ENCODE data around the gene EDA. TPM values are rescaled to one million over a fixed set of nuclear protein-coding genes. Genes with fewer than 3 reads are reported as not detected.

EDA gene
- total RNA-seq, 2 donors from 2014 or later: 2.0 to 6.1 TPM

GRCh38 chrX:70009970-70010369 is 394.1 kb downstream of the EDA start:
- H3K4me1 ChIP-seq (ENCODE audit: control insufficient read depth in 1 of 2, low read depth in 2 of 2): no peaks in the 10 kb centered on the region
- no peak overlapping the region for H3K27ac ChIP-seq
- H3K4me3 ChIP-seq: no peak overlapping the region
- no peaks in the 10 kb centered on the region for H3K9me3 ChIP-seq
- TF ChIP-seq CTCF (IDR thresholded peaks at IDR 0.05): no peak
- ATAC-seq (ENCODE audit: insufficient number of reproducible peaks, low FRiP score, low read depth) (no peak), DNase-seq (ENCODE audit: low spot score) (no peak)
- H3K36me3 ChIP-seq: no peaks in the 10 kb centered on the region
- no peaks in the 10 kb centered on the region for H3K27me3 ChIP-seq (replicated peaks; ENCODE audit: insufficient read depth)

DNA sequence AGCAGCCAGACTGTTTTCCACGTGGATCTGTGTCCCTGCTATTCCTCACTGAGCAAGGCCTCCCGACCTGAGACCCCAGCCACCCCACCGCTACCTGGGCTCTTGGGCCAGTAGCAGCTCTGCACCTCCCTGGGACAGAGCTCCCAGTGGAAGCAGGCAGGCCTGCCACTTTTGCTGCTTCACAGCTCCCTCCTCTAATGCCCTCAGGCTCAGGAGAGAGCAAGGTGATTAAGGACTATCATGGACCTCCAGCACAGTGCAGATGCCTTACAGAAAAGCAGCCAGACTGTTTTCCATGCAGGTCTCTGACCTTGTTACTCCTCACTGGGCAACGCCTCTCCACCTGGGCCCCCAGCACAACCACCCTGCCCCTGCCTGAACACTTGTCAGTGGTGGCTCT is 396.8 kb downstream of the EDA start:
- no peak for TF ChIP-seq CTCF (IDR thresholded peaks at IDR 0.05)
- DNase-seq (ENCODE audit: low spot score) (no peak), ATAC-seq (ENCODE audit: insufficient number of reproducible peaks, low FRiP score, low read depth) (no peak)
- no peak overlapping the region for H3K4me3 ChIP-seq
- no peak overlapping the region for H3K27ac ChIP-seq
- H3K4me1 ChIP-seq (ENCODE audit: control insufficient read depth in 1 of 2, low read depth in 2 of 2): no peaks in the 10 kb centered on the region
- H3K27me3 ChIP-seq (replicated peaks; ENCODE audit: insufficient read depth): no peaks in the 10 kb centered on the region
- H3K9me3 ChIP-seq: no peaks in the 10 kb centered on the region
- no peaks in the 10 kb centered on the region for H3K36me3 ChIP-seq

GRCh38 chrX:70013466-70014381 is 397.8 kb downstream of the EDA start:
- no peaks in the 10 kb centered on the region for H3K4me1 ChIP-seq (ENCODE audit: control insufficient read depth in 1 of 2, low read depth in 2 of 2)
- H3K27me3 ChIP-seq (replicated peaks; ENCODE audit: insufficient read depth): no peaks in the 10 kb centered on the region
- H3K36me3 ChIP-seq: no peaks in the 10 kb centered on the region
- no peak for TF ChIP-seq CTCF (IDR thresholded peaks at IDR 0.05)
- H3K9me3 ChIP-seq: no peaks in the 10 kb centered on the region
- no peak for ATAC-seq (ENCODE audit: insufficient number of reproducible peaks, low FRiP score, low read depth)
- DNase-seq (ENCODE audit: low spot score): no peak
- no peak overlapping the region for H3K27ac ChIP-seq
- no peak overlapping the region for H3K4me3 ChIP-seq

- Histone ChIP-seq H3K9me3 (no peaks in the 10 kb centered on the region), H3K4me3 (no peak overlapping the region), H3K4me1 (ENCODE audit: control insufficient read depth in 1 of 2, low read depth in 2 of 2) (no peaks in the 10 kb centered on the region), H3K36me3 (no peaks in the 10 kb centered on the region), H3K27me3 (replicated peaks; ENCODE audit: insufficient read depth) (no peaks in the 10 kb centered on the region), H3K27ac (no peak overlapping the region)
- DNase-seq (ENCODE audit: low spot score) (no peak), ATAC-seq (ENCODE audit: insufficient number of reproducible peaks, low FRiP score, low read depth) (no peak)
- TF ChIP-seq CTCF (IDR thresholded peaks at IDR 0.05): no peak
These were observed 400.6 kb downstream of the EDA start for GRCh38 chrX:70016513-70016912.

- H3K4me1 ChIP-seq (ENCODE audit: control insufficient read depth in 1 of 2, low read depth in 2 of 2): no peaks in the 10 kb centered on the region
- ATAC-seq (ENCODE audit: insufficient number of reproducible peaks, low FRiP score, low read depth): no peak
- no peaks in the 10 kb centered on the region for H3K9me3 ChIP-seq
- no peak for TF ChIP-seq CTCF (IDR thresholded peaks at IDR 0.05)
- no peak overlapping the region for H3K27ac ChIP-seq
- H3K27me3 ChIP-seq (replicated peaks; ENCODE audit: insufficient read depth): no peaks in the 10 kb centered on the region
- no peak for DNase-seq (ENCODE audit: low spot score)
- no peak overlapping the region for H3K4me3 ChIP-seq
- no peaks in the 10 kb centered on the region for H3K36me3 ChIP-seq
These were observed 406.7 kb downstream of the EDA start for GRCh38 chrX:70022616-70023015.

Measured in thoracic aorta (tissue), 2 donors.